Uterus (tissue), 2 donors: ENCODE data around the gene ALKBH6.

ENCODE experiments used
- CTCF ChIP-seq, 4 experiments: fragments of 200-600 bp in 2 of 4; fragments of 450-650 bp in 2 of 4; sonication (generic) in 2 of 4; IDR thresholded peaks; one replicate each; pipeline ENCODE4 v1.5.1; 2016 to 2019; ENCODE audit warnings: antibody characterized with exemption in 4 of 4, mild to moderate bottlenecking in 2 of 4, moderate library complexity in 1 of 4
- POLR2A ChIP-seq, 2 donors: fragments of 450-650 bp; IDR thresholded peaks; one replicate each; pipeline ENCODE4 v1.6.1; 2016; ENCODE audit warnings: antibody characterized with exemption in 2 of 2, mild to moderate bottlenecking in 1 of 2, moderate library complexity in 1 of 2

GRCh38 chr19:35986664-35987570 is 27.1 kb downstream of the ALKBH6 start:
- TF ChIP-seq CTCF (IDR thresholded peaks at IDR 0.05) = no peak
- no peak for TF ChIP-seq POLR2A (IDR thresholded peaks at IDR 0.05)
